Retinal pigment epithelial cell (primary cell): ENCODE data around the gene ARSJ.

Experiments
- DNase-seq: peaks from one replicate; pipeline ENCODE4 v3.0.0-alpha.2; 2010; ENCODE audit warnings: low read depth
- H3K4me3 ChIP-seq: 2 replicates; pipeline ENCODE4 v1.5.1; 2011; ENCODE audit warnings: mild to moderate bottlenecking, low read length, control low read depth, moderate library complexity
- CTCF ChIP-seq: conservative IDR thresholded peaks from 2 replicates; pipeline ENCODE4 v1.5.1; 2011; ENCODE audit warnings: low read depth, low read length, control low read depth, inconsistent platforms

ARSJ gene

GRCh38 chr4:113882668-113883067 is 96.8 kb downstream of the ARSJ start:
- DNase-seq, result no peak
- no peak overlapping the region for H3K4me3 ChIP-seq
- TF ChIP-seq CTCF, result no peak

DNA sequence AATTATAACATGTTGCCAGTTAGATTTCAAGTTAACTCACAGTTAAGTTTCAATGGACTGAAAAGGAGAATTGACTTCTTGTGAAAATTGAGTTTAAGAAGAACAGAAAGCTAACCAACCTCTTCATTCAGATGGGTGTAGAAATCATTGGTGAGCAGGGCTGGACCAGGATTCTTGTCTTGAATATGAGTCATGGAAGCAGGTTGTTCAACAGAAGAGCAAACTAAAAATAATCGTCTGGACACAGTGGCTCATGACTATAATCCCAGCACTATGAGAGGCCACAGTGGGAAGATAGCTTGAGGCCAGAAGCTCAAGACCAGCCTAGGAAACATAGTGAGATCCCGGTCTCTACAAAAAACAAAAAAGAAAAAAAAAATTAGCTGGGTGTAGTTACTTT is 98.2 kb downstream of the ARSJ start:
- no peak overlapping the region for H3K4me3 ChIP-seq
- DNase-seq, result no peak
- no peak for TF ChIP-seq CTCF

GRCh38 chr4:113880240-113881028 is 99.0 kb downstream of the ARSJ start:
- H3K4me3 ChIP-seq, result no peak overlapping the region
- no peak for TF ChIP-seq CTCF
- DNase-seq, result no peak

- TF ChIP-seq CTCF, result peak; percentile 62
- H3K4me3 ChIP-seq, result no peak overlapping the region
- no peak for DNase-seq
Observed at GRCh38 chr4:113878668-113879067, 100.8 kb downstream of the ARSJ start.

DNA sequence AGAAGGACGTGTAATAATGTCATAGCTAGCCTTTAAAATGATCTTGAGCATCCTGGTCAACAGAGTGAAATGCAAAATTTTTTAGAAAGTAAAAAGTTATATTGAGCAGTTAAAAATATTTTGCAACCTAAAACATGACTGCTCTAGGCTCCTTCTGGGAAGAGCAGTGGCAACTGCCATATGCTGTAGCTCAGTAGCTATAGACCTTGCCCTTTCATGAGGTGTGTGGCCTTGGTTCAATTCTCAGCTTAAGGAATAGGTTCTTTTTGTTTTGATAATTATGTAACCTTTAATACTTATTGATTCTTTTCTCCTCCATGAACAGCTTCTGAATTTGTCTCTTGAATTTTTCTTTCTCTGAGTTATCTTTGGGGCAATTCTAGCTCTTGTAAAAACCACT is 105.0 kb downstream of the ARSJ start:
- no peak for DNase-seq
- no peak for TF ChIP-seq CTCF
- no peak overlapping the region for H3K4me3 ChIP-seq

DNA sequence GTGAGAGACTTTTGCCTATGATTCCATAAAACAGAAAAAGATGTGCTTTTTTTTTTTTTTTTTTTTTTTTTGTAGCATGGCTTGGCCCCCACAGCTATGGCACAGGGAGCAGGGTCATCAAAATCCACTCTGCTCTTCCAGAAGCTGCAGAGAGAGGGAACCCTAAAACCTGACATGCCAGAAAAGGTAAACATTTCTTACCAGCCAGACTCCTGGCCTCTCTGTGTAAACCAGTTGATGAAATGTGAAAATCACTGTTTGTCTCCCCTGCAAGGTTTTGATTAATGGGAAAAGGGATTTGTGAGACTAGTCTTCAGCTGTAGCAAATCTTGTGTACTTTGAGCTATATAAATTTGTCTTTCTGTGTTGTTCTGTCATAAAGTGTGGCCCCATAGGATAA is 105.9 kb downstream of the ARSJ start:
- DNase-seq, result no peak
- no peak overlapping the region for H3K4me3 ChIP-seq
- no peak for TF ChIP-seq CTCF
